ENCODE results near the gene SYT7.
"Not testable (repeated sequence)": the region's sequence is repeated elsewhere in the genome, so short reads cannot be mapped to it uniquely, and the experiment has no call there.

SYT7 gene

GRCh38 chr11:61472282-61472681, 108.6 kb downstream of the SYT7 start:
- in situ Hi-C loops (cut with HindIII; ENCODE audit: low pct_unique_long_range_greater_than_20kb, low sequenced_read_pairs) = no loop called here

GRCh38 chr11:61468002-61468401, 112.9 kb downstream of the SYT7 start:
- in situ Hi-C loops (cut with HindIII; ENCODE audit: low pct_unique_long_range_greater_than_20kb, low sequenced_read_pairs) = no loop called here
- TF ChIP-seq JUND (IDR thresholded peaks at IDR 0.05; ENCODE audit: low read depth) = no peak
- no peak for DNase-seq (ENCODE audit: low read depth in 1 of 2, low spot score in 1 of 2)

More at GRCh38 chr11:61472282-61472681, 108.6 kb downstream of the SYT7 start:
- DNase-seq (ENCODE audit: low read depth in 1 of 2, low spot score in 1 of 2) = no peak
- no peak for TF ChIP-seq JUND (IDR thresholded peaks at IDR 0.05; ENCODE audit: low read depth)

GRCh38 chr11:61467602-61468001, 113.3 kb downstream of the SYT7 start:
- in situ Hi-C loops (cut with HindIII; ENCODE audit: low pct_unique_long_range_greater_than_20kb, low sequenced_read_pairs); DNase-seq (ENCODE audit: low read depth in 1 of 2, low spot score in 1 of 2): not testable (repeated sequence)
